Brain microvascular endothelial cell (primary cell): Measurements from ENCODE around the gene ASPHD1.
A peak's percentile ranks its signal among the peaks of the same experiment; 100 is the strongest.

Source experiments
- DNase-seq: peaks from one replicate; pipeline ENCODE4 v3.0.0-alpha.2; 2020
- H3K27ac ChIP-seq: fragments of 250-450 bp; sonication (Bioruptor Pico); 2 replicates; pipeline ENCODE4 v1.5.1; 2020; ENCODE audit warnings: mild to moderate bottlenecking, moderate library complexity
- H3K27me3 ChIP-seq: fragments of 250-450 bp; sonication (Bioruptor Pico); replicated peaks from 2 replicates; pipeline ENCODE4 v1.5.1; 2020; ENCODE audit warnings: mild to moderate bottlenecking
- H3K36me3 ChIP-seq: fragments of 250-450 bp; sonication (Bioruptor Pico); replicated peaks from 2 replicates; pipeline ENCODE4 v1.5.1; 2020; ENCODE audit warnings: mild to moderate bottlenecking
- H3K4me3 ChIP-seq: 2 replicates; pipeline ENCODE4 v1.5.1; 2011; ENCODE audit warnings: low read depth, mild to moderate bottlenecking, control low read depth, low read length, moderate library complexity
- CTCF ChIP-seq: IDR thresholded peaks from 2 replicates; pipeline ENCODE4 v1.5.1; 2011; ENCODE audit warnings: low read depth, mild to moderate bottlenecking, moderate library complexity, low read length, control low read depth, inconsistent platforms; ENCODE audit errors: missing control alignments
- in situ Hi-C: cut with HindIII; loops from 2 replicates; pipeline ENCODE4 v1.10.0; 2017; ENCODE audit warnings: low sequenced_read_pairs, low pct_ligation_motif_present

ASPHD1 gene

GRCh38 chr16:29916979-29917378 is 16.7 kb downstream of the ASPHD1 start:
- in situ Hi-C loops: no loop called here
- TF ChIP-seq CTCF: no peak
- H3K36me3 ChIP-seq: peaks cover 27% of the 10 kb centered on the region
- no peak overlapping the region for H3K27ac ChIP-seq
- no peak for DNase-seq
- H3K27me3 ChIP-seq: no peaks in the 10 kb centered on the region
- no peak overlapping the region for H3K4me3 ChIP-seq

- Histone ChIP-seq H3K27ac (no peak overlapping the region), H3K27me3 (no peaks in the 10 kb centered on the region), H3K36me3 (peaks cover 28% of the 10 kb centered on the region), H3K4me3 (no peak overlapping the region)
- no peak for DNase-seq
- TF ChIP-seq CTCF: no peak
- in situ Hi-C loops: no loop called here
Observed at GRCh38 chr16:29920288-29921033, 20.2 kb downstream of the ASPHD1 start.

- TF ChIP-seq CTCF: no peak
- DNase-seq: no peak
- Histone ChIP-seq H3K4me3 (no peak overlapping the region), H3K27me3 (no peaks in the 10 kb centered on the region), H3K36me3 (peaks cover 28% of the 10 kb centered on the region), H3K27ac (no peak overlapping the region)
- in situ Hi-C loops: no loop called here
Observed at GRCh38 chr16:29921034-29921385, 20.7 kb downstream of the ASPHD1 start.

GRCh38 chr16:29922326-29922725 is 22.0 kb downstream of the ASPHD1 start:
- peaks cover 23% of the 10 kb centered on the region for H3K36me3 ChIP-seq
- H3K4me3 ChIP-seq: no peak overlapping the region
- DNase-seq: no peak
- in situ Hi-C loops: no loop called here
- H3K27me3 ChIP-seq: no peaks in the 10 kb centered on the region
- no peak for TF ChIP-seq CTCF
- no peak overlapping the region for H3K27ac ChIP-seq

- in situ Hi-C loops: no loop called here
- no peak for DNase-seq
- Histone ChIP-seq H3K36me3 (peaks cover 23% of the 10 kb centered on the region), H3K4me3 (no peak overlapping the region), H3K27me3 (no peaks in the 10 kb centered on the region), H3K27ac (no peak overlapping the region)
- no peak for TF ChIP-seq CTCF
Observed at GRCh38 chr16:29922986-29923501, 22.8 kb downstream of the ASPHD1 start.

GRCh38 chr16:29925105-29925756 is 24.9 kb downstream of the ASPHD1 start:
- TF ChIP-seq CTCF: no peak
- in situ Hi-C loops: no loop called here
- Histone ChIP-seq H3K4me3 (peak overlapping the region; percentile 92), H3K27me3 (no peaks in the 10 kb centered on the region), H3K36me3 (peaks cover 16% of the 10 kb centered on the region), H3K27ac (no peak overlapping the region)
- no peak for DNase-seq
